Adipocyte (in vitro differentiated cells): Measurements from ENCODE around the gene TRAIP.

ENCODE experiments used
- DNase-seq: peaks from one replicate; pipeline ENCODE4 v3.0.0-alpha.2; 2015; ENCODE audit warnings: low read depth
- H3K27me3 ChIP-seq: replicated peaks from 2 replicates; pipeline ENCODE4 v1.7.0; 2013; ENCODE audit warnings: mild to moderate bottlenecking, low read length, moderate library complexity; ENCODE audit not compliant: control insufficient read depth, insufficient read depth
- H3K36me3 ChIP-seq: 2 replicates; pipeline ENCODE4 v1.7.0; 2013; ENCODE audit warnings: low read length, mild to moderate bottlenecking, moderate library complexity; ENCODE audit not compliant: control insufficient read depth, insufficient read depth, severe bottlenecking
- H3K4me1 ChIP-seq: 2 replicates; pipeline ENCODE4 v1.7.0; 2013; ENCODE audit warnings: mild to moderate bottlenecking, low read length, moderate library complexity; ENCODE audit not compliant: control insufficient read depth, insufficient read depth
- H3K4me3 ChIP-seq: 2 replicates; pipeline ENCODE4 v1.7.0; 2013; ENCODE audit warnings: mild to moderate bottlenecking, low read length, moderate library complexity
- H3K9ac ChIP-seq: 2 replicates; pipeline ENCODE4 v1.7.0; 2013; ENCODE audit warnings: mild to moderate bottlenecking, low read length, moderate library complexity
- H3K9me3 ChIP-seq: 2 replicates; pipeline ENCODE4 v1.7.0; 2013; ENCODE audit warnings: mild to moderate bottlenecking, low read length, moderate library complexity; ENCODE audit not compliant: control insufficient read depth

The TRAIP gene

GRCh38 chr3:49799105-49799504 is 57.3 kb downstream of the TRAIP start:
- Histone ChIP-seq H3K9ac (peak overlapping the region; percentile 37), H3K4me3 (peak overlapping the region; percentile 50), H3K27me3 (no peaks in the 10 kb centered on the region), H3K36me3 (no peaks in the 10 kb centered on the region), H3K4me1 (peaks cover 21% of the 10 kb centered on the region), H3K9me3 (no peaks in the 10 kb centered on the region)
- no peak for DNase-seq

- H3K9ac ChIP-seq: no peak overlapping the region
- H3K36me3 ChIP-seq: no peaks in the 10 kb centered on the region
- no peak overlapping the region for H3K4me3 ChIP-seq
- DNase-seq: no peak
- H3K4me1 ChIP-seq: peaks cover 13% of the 10 kb centered on the region
- no peaks in the 10 kb centered on the region for H3K9me3 ChIP-seq
- no peaks in the 10 kb centered on the region for H3K27me3 ChIP-seq
Measured at GRCh38 chr3:49794926-49795905, 61.1 kb downstream of the TRAIP start.

- no peak for DNase-seq
Measured at GRCh38 chr3:49794431-49794830, 61.9 kb downstream of the TRAIP start.

GRCh38 chr3:49793486-49794085 is 62.8 kb downstream of the TRAIP start:
- no peak for DNase-seq

More at GRCh38 chr3:49794431-49794830, 61.9 kb downstream of the TRAIP start:
- Histone ChIP-seq H3K4me1 (peaks cover 5% of the 10 kb centered on the region), H3K27me3 (no peaks in the 10 kb centered on the region), H3K4me3 (no peak overlapping the region), H3K9ac (no peak overlapping the region), H3K9me3 (no peaks in the 10 kb centered on the region), H3K36me3 (no peaks in the 10 kb centered on the region)

GRCh38 chr3:49792371-49793150 is 63.8 kb downstream of the TRAIP start:
- no peak for DNase-seq
- no peaks in the 10 kb centered on the region for H3K27me3 ChIP-seq
- no peak overlapping the region for H3K9ac ChIP-seq
- no peaks in the 10 kb centered on the region for H3K9me3 ChIP-seq
- no peak overlapping the region for H3K4me3 ChIP-seq
- H3K4me1 ChIP-seq: no peaks in the 10 kb centered on the region
- H3K36me3 ChIP-seq: no peaks in the 10 kb centered on the region

More at GRCh38 chr3:49793486-49794085, 62.8 kb downstream of the TRAIP start:
- no peak overlapping the region for H3K9ac ChIP-seq
- no peak overlapping the region for H3K4me3 ChIP-seq
- H3K27me3 ChIP-seq: no peaks in the 10 kb centered on the region
- H3K9me3 ChIP-seq: no peaks in the 10 kb centered on the region
- H3K4me1 ChIP-seq: no peaks in the 10 kb centered on the region
- no peaks in the 10 kb centered on the region for H3K36me3 ChIP-seq

- H3K4me1 ChIP-seq: peaks cover 6% of the 10 kb centered on the region
- no peak overlapping the region for H3K9ac ChIP-seq
- H3K9me3 ChIP-seq: no peaks in the 10 kb centered on the region
- no peaks in the 10 kb centered on the region for H3K36me3 ChIP-seq
- no peak for DNase-seq
- no peaks in the 10 kb centered on the region for H3K27me3 ChIP-seq
- H3K4me3 ChIP-seq: no peak overlapping the region
Measured at GRCh38 chr3:49791571-49791970, 64.8 kb downstream of the TRAIP start.

GRCh38 chr3:49790626-49791411 is 65.5 kb downstream of the TRAIP start:
- DNase-seq: no peak
- no peak overlapping the region for H3K9ac ChIP-seq
- H3K4me3 ChIP-seq: no peak overlapping the region
- H3K4me1 ChIP-seq: peaks cover 6% of the 10 kb centered on the region
- no peaks in the 10 kb centered on the region for H3K27me3 ChIP-seq
- H3K36me3 ChIP-seq: no peaks in the 10 kb centered on the region
- H3K9me3 ChIP-seq: no peaks in the 10 kb centered on the region

GRCh38 chr3:49788056-49788455 is 68.3 kb downstream of the TRAIP start:
- Histone ChIP-seq H3K27me3 (no peaks in the 10 kb centered on the region), H3K4me3 (no peak overlapping the region), H3K9me3 (no peaks in the 10 kb centered on the region), H3K9ac (no peak overlapping the region), H3K4me1 (peaks cover 15% of the 10 kb centered on the region), H3K36me3 (no peaks in the 10 kb centered on the region)
- no peak for DNase-seq

- no peaks in the 10 kb centered on the region for H3K36me3 ChIP-seq
- H3K4me3 ChIP-seq: no peak overlapping the region
- H3K9me3 ChIP-seq: no peaks in the 10 kb centered on the region
- H3K4me1 ChIP-seq: peaks cover 15% of the 10 kb centered on the region
- H3K27me3 ChIP-seq: no peaks in the 10 kb centered on the region
- no peak for DNase-seq
- no peak overlapping the region for H3K9ac ChIP-seq
Measured at GRCh38 chr3:49787536-49787935, 68.8 kb downstream of the TRAIP start.

GRCh38 chr3:49787182-49787464 is 69.2 kb downstream of the TRAIP start:
- H3K4me1 ChIP-seq: peaks cover 15% of the 10 kb centered on the region
- no peaks in the 10 kb centered on the region for H3K27me3 ChIP-seq
- no peaks in the 10 kb centered on the region for H3K9me3 ChIP-seq
- peak overlapping the region; percentile 90 for H3K9ac ChIP-seq
- H3K36me3 ChIP-seq: no peaks in the 10 kb centered on the region
- peak overlapping the region; percentile 85 for H3K4me3 ChIP-seq
- DNase-seq: no peak
